Brain microvascular endothelial cell (primary cell): Measurements from ENCODE around the gene NSRP1.

Experiments
- DNase-seq: peaks from one replicate; pipeline ENCODE4 v3.0.0-alpha.2; 2020
- H3K27ac ChIP-seq: fragments of 250-450 bp; sonication (Bioruptor Pico); 2 replicates; pipeline ENCODE4 v1.5.1; 2020; ENCODE audit warnings: mild to moderate bottlenecking, moderate library complexity
- H3K27me3 ChIP-seq: fragments of 250-450 bp; sonication (Bioruptor Pico); replicated peaks from 2 replicates; pipeline ENCODE4 v1.5.1; 2020; ENCODE audit warnings: mild to moderate bottlenecking
- H3K36me3 ChIP-seq: fragments of 250-450 bp; sonication (Bioruptor Pico); replicated peaks from 2 replicates; pipeline ENCODE4 v1.5.1; 2020; ENCODE audit warnings: mild to moderate bottlenecking
- H3K4me3 ChIP-seq: 2 replicates; pipeline ENCODE4 v1.5.1; 2011; ENCODE audit warnings: low read depth, mild to moderate bottlenecking, control low read depth, low read length, moderate library complexity
- in situ Hi-C: cut with HindIII; loops from 2 replicates; pipeline ENCODE4 v1.10.0; 2017; ENCODE audit warnings: low sequenced_read_pairs, low pct_ligation_motif_present
- TF ChIP-seq, protein P1 (sequence below): IDR thresholded peaks from 2 replicates; pipeline ENCODE4 v1.5.1; 2011; ENCODE audit warnings: low read depth, mild to moderate bottlenecking, moderate library complexity, low read length, control low read depth, inconsistent platforms; ENCODE audit errors: missing control alignments

NSRP1 gene

DNA sequence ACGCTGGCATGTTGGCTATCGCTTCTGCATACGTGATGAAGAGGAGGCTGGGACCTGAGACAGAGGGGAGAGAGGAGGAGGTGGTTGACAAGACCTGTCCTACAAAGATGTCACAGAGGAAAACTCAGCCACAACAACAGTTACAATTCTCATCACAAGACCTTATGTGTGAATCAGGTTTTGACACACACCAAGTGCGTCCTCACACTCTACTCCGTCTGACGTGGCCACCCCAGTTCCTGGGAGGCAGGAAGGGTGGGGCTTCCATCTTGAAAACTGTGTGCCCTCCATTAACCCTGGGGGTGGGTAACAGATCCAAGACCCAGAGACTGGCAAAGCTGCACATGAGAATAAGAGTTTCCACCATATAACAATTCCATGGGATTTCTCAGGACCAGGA is 94.8 kb downstream of the NSRP1 start:
- Histone ChIP-seq H3K27me3 (no peaks in the 10 kb centered on the region), H3K36me3 (no peaks in the 10 kb centered on the region), H3K27ac (no peak overlapping the region), H3K4me3 (no peak overlapping the region)
- no peak for DNase-seq
- TF ChIP-seq, protein P1, sequence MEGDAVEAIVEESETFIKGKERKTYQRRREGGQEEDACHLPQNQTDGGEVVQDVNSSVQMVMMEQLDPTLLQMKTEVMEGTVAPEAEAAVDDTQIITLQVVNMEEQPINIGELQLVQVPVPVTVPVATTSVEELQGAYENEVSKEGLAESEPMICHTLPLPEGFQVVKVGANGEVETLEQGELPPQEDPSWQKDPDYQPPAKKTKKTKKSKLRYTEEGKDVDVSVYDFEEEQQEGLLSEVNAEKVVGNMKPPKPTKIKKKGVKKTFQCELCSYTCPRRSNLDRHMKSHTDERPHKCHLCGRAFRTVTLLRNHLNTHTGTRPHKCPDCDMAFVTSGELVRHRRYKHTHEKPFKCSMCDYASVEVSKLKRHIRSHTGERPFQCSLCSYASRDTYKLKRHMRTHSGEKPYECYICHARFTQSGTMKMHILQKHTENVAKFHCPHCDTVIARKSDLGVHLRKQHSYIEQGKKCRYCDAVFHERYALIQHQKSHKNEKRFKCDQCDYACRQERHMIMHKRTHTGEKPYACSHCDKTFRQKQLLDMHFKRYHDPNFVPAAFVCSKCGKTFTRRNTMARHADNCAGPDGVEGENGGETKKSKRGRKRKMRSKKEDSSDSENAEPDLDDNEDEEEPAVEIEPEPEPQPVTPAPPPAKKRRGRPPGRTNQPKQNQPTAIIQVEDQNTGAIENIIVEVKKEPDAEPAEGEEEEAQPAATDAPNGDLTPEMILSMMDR, result no peak
- in situ Hi-C loops, result no loop called here

DNA sequence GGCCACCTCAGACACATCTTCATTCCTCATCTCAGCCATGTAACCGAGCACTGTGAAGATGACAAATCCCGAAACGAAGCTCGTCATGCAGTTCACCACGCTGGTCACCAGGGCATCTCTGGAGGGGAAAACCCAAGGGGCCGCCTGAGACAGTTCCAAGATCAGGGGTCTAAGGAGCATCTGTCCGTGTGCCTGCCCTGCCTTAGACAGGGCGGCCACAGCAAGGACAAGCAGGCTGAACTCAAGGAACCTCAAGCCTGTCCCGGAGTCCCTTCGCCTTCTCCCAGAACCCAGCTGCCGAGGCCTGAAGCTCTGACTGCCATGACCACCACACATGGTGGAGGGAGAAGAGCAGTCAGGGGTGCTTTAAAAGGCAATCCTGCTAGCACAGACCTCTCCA is 96.1 kb downstream of the NSRP1 start:
- H3K27ac ChIP-seq, result no peak overlapping the region
- no peaks in the 10 kb centered on the region for H3K36me3 ChIP-seq
- TF ChIP-seq, protein P1, result peak; percentile 11
- H3K4me3 ChIP-seq, result no peak overlapping the region
- H3K27me3 ChIP-seq, result no peaks in the 10 kb centered on the region
- in situ Hi-C loops, result no loop called here
- no peak for DNase-seq

DNA sequence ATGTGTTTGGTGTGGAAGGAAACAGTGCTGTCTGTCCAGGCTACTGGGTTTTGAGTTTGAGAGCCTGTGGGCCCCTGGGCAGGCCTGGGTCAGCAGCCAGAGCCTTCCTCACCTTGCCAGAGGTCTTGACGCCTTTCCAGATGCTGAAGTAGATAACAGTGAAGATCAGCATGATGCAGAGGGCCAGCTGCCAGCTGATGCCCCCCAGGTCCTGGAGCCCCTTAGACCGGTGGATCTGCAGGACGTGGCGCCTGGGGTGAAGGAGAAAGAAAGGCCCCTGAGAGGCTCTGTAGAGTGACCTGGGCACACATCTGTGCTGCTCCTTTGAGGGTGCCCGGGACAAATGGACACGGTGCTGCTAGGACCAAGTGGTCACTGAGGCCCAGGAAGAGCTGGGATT is 100.4 kb downstream of the NSRP1 start:
- Histone ChIP-seq H3K27ac (no peak overlapping the region), H3K36me3 (no peaks in the 10 kb centered on the region), H3K27me3 (no peaks in the 10 kb centered on the region), H3K4me3 (no peak overlapping the region)
- DNase-seq, result no peak
- in situ Hi-C loops, result no loop called here
- TF ChIP-seq, protein P1, result no peak

DNA sequence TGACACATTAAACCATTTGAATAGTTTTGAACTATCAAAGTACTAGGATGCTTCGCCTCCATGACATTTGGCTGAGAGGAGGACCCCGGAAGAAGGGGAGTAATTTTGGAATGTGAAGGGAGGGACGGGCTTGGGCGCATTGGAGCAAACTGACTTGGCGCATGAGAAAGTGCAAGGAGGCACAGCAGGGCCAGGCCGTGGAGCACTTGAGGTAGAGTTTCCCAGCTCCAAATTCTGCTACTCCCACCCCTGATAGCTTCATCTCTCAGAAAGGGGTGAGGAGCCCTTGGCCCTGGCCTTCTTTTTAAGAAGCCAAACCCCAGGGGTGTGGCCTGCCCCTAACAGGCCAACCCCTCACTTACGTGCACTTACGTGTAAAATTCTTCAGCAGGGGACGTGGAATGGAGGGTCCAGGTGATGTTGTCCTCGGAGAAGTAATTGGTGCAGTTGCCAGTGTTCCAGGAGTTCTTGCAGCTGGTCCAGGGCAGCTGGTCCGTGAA is 101.2 kb downstream of the NSRP1 start:
- TF ChIP-seq, protein P1, result no peak
- in situ Hi-C loops, result no loop called here
- DNase-seq, result no peak
- Histone ChIP-seq H3K27ac (no peak overlapping the region), H3K36me3 (no peaks in the 10 kb centered on the region), H3K27me3 (no peaks in the 10 kb centered on the region), H3K4me3 (no peak overlapping the region)

DNA sequence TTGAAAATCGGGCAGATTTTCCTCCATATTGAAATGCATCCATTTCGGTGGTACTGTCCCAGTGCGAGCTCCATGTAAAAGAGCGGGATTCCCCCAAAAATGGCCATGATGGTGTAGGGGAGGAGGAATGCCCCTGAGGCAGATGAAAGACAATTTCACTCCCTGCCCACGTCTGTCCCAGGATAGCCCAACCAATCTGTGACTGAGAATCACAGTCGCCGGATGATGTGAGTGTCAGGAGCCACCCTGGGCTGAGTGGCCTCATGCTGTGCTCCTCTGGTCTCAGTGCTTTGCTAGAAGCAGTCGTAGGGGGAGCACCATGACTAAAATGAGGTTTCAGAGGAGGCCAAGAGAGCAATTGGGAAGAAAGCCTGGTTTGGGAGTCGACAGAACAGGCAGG is 102.2 kb downstream of the NSRP1 start:
- TF ChIP-seq, protein P1, result no peak

DNA sequence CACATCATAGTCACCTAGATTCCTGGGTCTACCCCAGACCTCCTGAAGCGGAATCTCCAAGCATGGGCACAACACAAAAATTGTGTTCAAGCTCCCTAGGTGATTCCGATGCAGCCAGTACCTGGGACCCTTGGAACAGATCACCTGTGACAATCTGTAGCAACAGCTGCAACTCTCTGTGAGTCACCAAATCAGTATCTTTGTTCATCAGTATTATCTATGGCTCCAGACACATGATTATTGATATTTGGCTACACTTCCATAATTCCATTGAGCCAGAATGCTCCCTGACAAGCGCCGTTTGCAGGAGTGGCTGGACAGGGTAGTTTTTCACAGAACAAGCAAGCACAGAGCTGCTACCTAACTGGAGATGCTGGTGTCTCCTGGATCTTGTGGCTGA is 102.7 kb downstream of the NSRP1 start:
- DNase-seq, result no peak
- TF ChIP-seq, protein P1, result no peak
- in situ Hi-C loops, result no loop called here

More for the DNA sequence above, 102.2 kb downstream of the NSRP1 start:
- H3K27me3 ChIP-seq, result no peaks in the 10 kb centered on the region
- H3K4me3 ChIP-seq, result no peak overlapping the region
- H3K36me3 ChIP-seq, result no peaks in the 10 kb centered on the region
- DNase-seq, result no peak
- in situ Hi-C loops, result no loop called here
- no peak overlapping the region for H3K27ac ChIP-seq

More for the DNA sequence above, 102.7 kb downstream of the NSRP1 start:
- no peak overlapping the region for H3K27ac ChIP-seq
- H3K36me3 ChIP-seq, result no peaks in the 10 kb centered on the region
- no peak overlapping the region for H3K4me3 ChIP-seq
- no peaks in the 10 kb centered on the region for H3K27me3 ChIP-seq
